B cell (primary cell): ENCODE results near the gene ARHGAP33.

ENCODE experiments used
- EZH2 ChIP-seq: IDR thresholded peaks from 2 replicates; pipeline ENCODE4 v1.6.1; 2012; ENCODE audit warnings: borderline replicate concordance, low read depth, mild to moderate bottlenecking, moderate library complexity, low read length; ENCODE audit not compliant: insufficient read depth, poor library complexity, severe bottlenecking
- TF ChIP-seq, protein P1 (sequence below): fragments of 200-600 bp; IDR thresholded peaks from one replicate; pipeline ENCODE4 v1.8.0; 2022; ENCODE audit warnings: antibody characterized with exemption, mild to moderate bottlenecking

DNA sequence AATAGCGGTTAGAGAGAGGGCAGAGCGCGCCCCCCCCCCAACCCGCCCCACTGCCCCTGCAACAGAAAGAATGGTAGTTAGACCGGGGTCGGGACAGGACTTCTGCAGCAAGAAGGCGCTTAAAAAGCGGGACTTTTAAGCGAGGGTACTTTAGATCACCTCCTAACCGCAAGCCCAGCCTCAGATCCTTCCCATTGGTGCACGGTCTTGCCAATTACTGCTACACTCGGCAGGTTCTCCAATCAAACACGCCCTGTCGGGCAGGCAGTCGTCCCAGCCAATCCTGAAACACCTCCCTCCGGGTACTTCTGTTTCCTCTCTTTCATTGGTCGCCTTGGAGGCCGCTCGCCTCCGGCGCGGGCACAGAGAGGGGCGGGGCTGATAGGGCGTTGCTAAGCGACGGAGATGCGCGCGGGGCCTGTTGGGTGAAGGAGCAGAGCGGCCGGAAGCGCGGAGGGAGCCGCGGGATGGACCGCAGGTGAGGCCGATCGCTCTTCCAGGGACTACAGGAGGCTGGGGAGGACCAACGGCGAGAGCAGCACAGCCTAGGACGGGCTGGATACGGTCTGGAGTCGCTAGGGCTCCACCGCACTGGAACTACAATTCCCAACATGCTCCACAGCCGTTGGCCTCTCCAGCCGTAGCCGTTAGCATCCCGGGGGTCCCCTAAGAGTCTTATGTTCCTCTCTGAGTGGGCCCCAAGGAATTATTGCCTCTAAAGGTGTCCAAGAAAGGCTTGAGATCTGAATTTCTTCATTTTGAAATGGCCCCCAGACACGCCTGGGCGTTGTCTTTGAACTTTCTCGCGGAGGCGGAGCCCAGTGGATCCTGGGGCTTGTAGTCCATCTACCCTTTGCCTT, 17.4 kb upstream of the ARHGAP33 start, which contains the start of gene PROSER3:
- TF ChIP-seq EZH2: no peak
- TF ChIP-seq, protein P1, sequence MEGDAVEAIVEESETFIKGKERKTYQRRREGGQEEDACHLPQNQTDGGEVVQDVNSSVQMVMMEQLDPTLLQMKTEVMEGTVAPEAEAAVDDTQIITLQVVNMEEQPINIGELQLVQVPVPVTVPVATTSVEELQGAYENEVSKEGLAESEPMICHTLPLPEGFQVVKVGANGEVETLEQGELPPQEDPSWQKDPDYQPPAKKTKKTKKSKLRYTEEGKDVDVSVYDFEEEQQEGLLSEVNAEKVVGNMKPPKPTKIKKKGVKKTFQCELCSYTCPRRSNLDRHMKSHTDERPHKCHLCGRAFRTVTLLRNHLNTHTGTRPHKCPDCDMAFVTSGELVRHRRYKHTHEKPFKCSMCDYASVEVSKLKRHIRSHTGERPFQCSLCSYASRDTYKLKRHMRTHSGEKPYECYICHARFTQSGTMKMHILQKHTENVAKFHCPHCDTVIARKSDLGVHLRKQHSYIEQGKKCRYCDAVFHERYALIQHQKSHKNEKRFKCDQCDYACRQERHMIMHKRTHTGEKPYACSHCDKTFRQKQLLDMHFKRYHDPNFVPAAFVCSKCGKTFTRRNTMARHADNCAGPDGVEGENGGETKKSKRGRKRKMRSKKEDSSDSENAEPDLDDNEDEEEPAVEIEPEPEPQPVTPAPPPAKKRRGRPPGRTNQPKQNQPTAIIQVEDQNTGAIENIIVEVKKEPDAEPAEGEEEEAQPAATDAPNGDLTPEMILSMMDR: no peak
